ENCODE data around the gene SRCAP.

DNA sequence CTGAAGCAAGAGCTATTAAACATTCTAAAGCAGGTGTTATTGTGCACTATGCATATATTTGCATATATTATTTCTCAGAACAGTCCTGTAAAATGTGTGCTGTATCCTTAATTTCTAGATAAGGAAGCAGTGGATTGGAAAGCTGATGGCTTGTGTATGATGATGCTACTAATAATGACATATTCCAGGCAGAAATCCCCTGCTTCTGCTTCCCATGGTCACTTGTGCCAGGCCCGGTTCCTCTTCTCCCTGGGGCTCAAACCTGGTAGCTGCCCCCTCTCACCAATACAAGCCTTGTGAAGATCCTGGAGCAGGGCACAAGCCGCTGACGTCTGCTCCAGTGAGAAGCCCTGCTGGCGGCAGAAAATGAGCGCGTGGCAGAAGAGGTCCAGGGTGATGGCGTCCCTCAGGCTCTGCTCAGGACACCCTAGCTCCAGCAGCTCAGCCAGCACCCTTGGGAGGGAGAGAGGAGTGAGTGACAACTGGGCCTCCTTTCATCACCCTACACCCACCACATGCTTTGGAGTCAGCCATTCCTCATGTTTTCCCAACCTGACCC lies 61.1 kb downstream of the SRCAP start:
- TF ChIP-seq EZH2 (optimal IDR thresholded peaks at IDR 0.05; ENCODE audit: low read depth, low read length) (no peak), CTCF (IDR thresholded peaks at IDR 0.05; ENCODE audit: low read length) (no peak), EZH2phosphoT487 (IDR thresholded peaks at IDR 0.05; ENCODE audit: low read length) (no peak)

All from MM.1S (cell line).